Suprapubic skin (tissue), 3 donors: ENCODE measurements around the gene TRIM15.

ENCODE experiments used
- POLR2A ChIP-seq, 2 donors: fragments of 450-650 bp; IDR thresholded peaks; one replicate each; pipeline ENCODE4 v1.6.1; 2017; ENCODE audit warnings: antibody characterized with exemption in 2 of 2, mild to moderate bottlenecking in 2 of 2, moderate library complexity in 2 of 2
- TF ChIP-seq, protein P1 (sequence below), 2 donors: fragments of 200-600 bp in 1 of 2; fragments of 450-650 bp in 1 of 2; sonication (generic) in 1 of 2; IDR thresholded peaks; one replicate each; pipeline ENCODE4 v1.5.1; 2016 to 2019; ENCODE audit warnings: antibody characterized with exemption in 2 of 2, mild to moderate bottlenecking in 1 of 2, moderate library complexity in 1 of 2

DNA sequence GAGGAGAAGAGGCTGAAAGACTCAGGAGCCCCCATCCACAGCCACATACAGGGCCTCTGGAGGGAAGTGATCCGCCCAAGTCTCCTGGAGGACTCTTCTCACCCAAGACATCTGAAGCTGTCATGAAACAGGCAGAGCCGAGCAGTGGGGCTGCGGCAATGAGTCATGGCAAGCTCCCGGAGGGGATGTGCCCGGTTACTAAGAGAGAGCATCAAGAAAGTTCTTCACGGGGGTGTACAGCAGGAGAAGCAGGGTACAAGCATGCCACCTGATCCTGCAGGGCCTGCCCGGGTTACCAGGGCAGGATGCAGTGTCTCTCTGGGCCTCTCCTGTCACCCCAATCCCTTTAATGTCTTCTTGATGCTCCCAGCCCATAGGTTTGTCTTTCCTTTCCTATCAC is 28.7 kb downstream of the TRIM15 start:
- TF ChIP-seq POLR2A (IDR thresholded peaks at IDR 0.05): no peak
- TF ChIP-seq, protein P1, sequence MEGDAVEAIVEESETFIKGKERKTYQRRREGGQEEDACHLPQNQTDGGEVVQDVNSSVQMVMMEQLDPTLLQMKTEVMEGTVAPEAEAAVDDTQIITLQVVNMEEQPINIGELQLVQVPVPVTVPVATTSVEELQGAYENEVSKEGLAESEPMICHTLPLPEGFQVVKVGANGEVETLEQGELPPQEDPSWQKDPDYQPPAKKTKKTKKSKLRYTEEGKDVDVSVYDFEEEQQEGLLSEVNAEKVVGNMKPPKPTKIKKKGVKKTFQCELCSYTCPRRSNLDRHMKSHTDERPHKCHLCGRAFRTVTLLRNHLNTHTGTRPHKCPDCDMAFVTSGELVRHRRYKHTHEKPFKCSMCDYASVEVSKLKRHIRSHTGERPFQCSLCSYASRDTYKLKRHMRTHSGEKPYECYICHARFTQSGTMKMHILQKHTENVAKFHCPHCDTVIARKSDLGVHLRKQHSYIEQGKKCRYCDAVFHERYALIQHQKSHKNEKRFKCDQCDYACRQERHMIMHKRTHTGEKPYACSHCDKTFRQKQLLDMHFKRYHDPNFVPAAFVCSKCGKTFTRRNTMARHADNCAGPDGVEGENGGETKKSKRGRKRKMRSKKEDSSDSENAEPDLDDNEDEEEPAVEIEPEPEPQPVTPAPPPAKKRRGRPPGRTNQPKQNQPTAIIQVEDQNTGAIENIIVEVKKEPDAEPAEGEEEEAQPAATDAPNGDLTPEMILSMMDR (IDR thresholded peaks at IDR 0.05): no peak
